HCT116 (cell line): ENCODE results near the gene SBNO2. TPM values are rescaled to one million over a fixed set of nuclear protein-coding genes. Genes with fewer than 3 reads are reported as not detected.

Experiments
- ATAC-seq: fragments of 200-7000 bp; cut with Tn5 transposase; 2 replicates; pipeline ENCODE4 v1.9.1; 2020; ENCODE audit warnings: mild to moderate bottlenecking, moderate library complexity
- BruUV-seq: library from RNA; stranded (reverse); fragments of 400-500 nt; replicated peaks from 2 replicates; lab custom pipeline; 2021; lab: Mats Ljungman, UMichigan
- CTCF ChIA-PET: fragments of 300-600 bp; sonication (Branson Sonifier 250); formaldehyde crosslinking; loops from one replicate; lab custom pipeline; 2021; ENCODE audit warnings: antibody characterized with exemption; lab: Charles Lee
- POLR2A ChIA-PET: fragments of 300-600, 350-600 bp; sonication (Branson Sonifier 250); formaldehyde crosslinking; loops from one replicate; lab custom pipeline; 2021; ENCODE audit warnings: antibody characterized with exemption; lab: Charles Lee
- RAD21 ChIA-PET, 2 experiments: fragments of 300-600 bp; sonication (Branson Sonifier 250); formaldehyde crosslinking; loops; one replicate each; lab custom pipeline; 2023; ENCODE audit warnings: low total read pairs in 2 of 2; ENCODE audit not compliant: uncharacterized antibody in 2 of 2, unreplicated experiment in 2 of 2, low non-redundant PET in 1 of 2; lab: Charles Lee
- DNase-seq: peaks from one replicate; pipeline ENCODE4 v3.0.0-alpha.2; 2010; ENCODE audit warnings: low read depth, low spot score
- H2AFZ ChIP-seq: fragments of 200-600 bp; shearing (Covaris generic), sonication (generic); 2 replicates; pipeline ENCODE4 v1.6.1; 2017; ENCODE audit warnings: low read depth, mixed run types, mixed read lengths, antibody characterized with exemption, low read length; ENCODE audit not compliant: poor library complexity, severe bottlenecking
- H3K27ac ChIP-seq: 2 replicates; pipeline ENCODE4 v1.5.1; 2012; ENCODE audit warnings: low read depth, low read length
- H3K27me3 ChIP-seq: fragments of 200-600 bp; sonication (generic); 2 replicates; pipeline ENCODE4 v1.6.1; 2016; ENCODE audit warnings: mixed run types, low read length, mixed read lengths; ENCODE audit not compliant: insufficient read depth
- H3K36me3 ChIP-seq, 2 experiments: fragments of 200-500 bp in 1 of 2; fragments of 200-600 bp in 1 of 2; sonication (Bioruptor generic) in 1 of 2; sonication (generic) in 1 of 2; 2 replicates each; pipeline versions ENCODE4 v1.5.1 to v1.6.1; 2014 to 2016; ENCODE audit warnings: low read length in 2 of 2, inconsistent platforms in 1 of 2, mixed read lengths in 1 of 2, mixed run types in 1 of 2; ENCODE audit not compliant: insufficient read depth in 2 of 2, control insufficient read depth in 1 of 2
- H3K4me1 ChIP-seq, 2 experiments: fragments of 200-600 bp in 1 of 2; sonication (generic) in 1 of 2; 2 replicates each; pipeline versions ENCODE4 v1.5.1 to v1.6.1; 2012 to 2017; ENCODE audit warnings: low read length in 2 of 2, inconsistent platforms in 1 of 2, mild to moderate bottlenecking in 1 of 2, mixed read lengths in 1 of 2, mixed run types in 1 of 2, moderate library complexity in 1 of 2; ENCODE audit not compliant: insufficient read depth in 2 of 2, control insufficient read depth in 1 of 2
- H3K4me2 ChIP-seq: fragments of 200-600 bp; sonication (generic); 2 replicates; pipeline ENCODE4 v1.6.1; 2017; ENCODE audit warnings: mixed run types, low read length, mixed read lengths
- H3K4me3 ChIP-seq, 2 experiments: fragments of 200-600 bp in 1 of 2; sonication (generic) in 1 of 2; replicated peaks in 1 of 2; 2 replicates each; pipeline ENCODE4 v1.5.1; 2011 to 2016; ENCODE audit warnings: low read length in 2 of 2, control low read depth in 1 of 2, low read depth in 1 of 2, mild to moderate bottlenecking in 1 of 2, mixed read lengths in 1 of 2, mixed run types in 1 of 2
- H3K79me2 ChIP-seq: fragments of 200-600 bp; sonication (generic); 2 replicates; pipeline ENCODE4 v1.6.1; 2017; ENCODE audit warnings: mild to moderate bottlenecking, mixed run types, low read length, moderate library complexity, mixed read lengths; ENCODE audit not compliant: insufficient read depth
- H3K9ac ChIP-seq: fragments of 200-600 bp; sonication (generic); 2 replicates; pipeline ENCODE4 v1.6.1; 2016; ENCODE audit warnings: low read length, mixed read lengths
- H3K9me2 ChIP-seq: fragments of 200-600 bp; sonication (generic), shearing (Covaris generic); 2 replicates; pipeline ENCODE4 v1.6.1; 2017; ENCODE audit warnings: mixed run types, mild to moderate bottlenecking, moderate library complexity; ENCODE audit not compliant: insufficient read depth
- H3K9me3 ChIP-seq, 2 experiments: fragments of 200-500 bp in 1 of 2; fragments of 200-600 bp in 1 of 2; sonication (Bioruptor generic) in 1 of 2; sonication (generic) in 1 of 2; 2 replicates each; pipeline ENCODE4 v1.6.1; 2014 to 2017; ENCODE audit warnings: low read length in 2 of 2, mixed read lengths in 2 of 2, inconsistent platforms in 1 of 2, low read depth in 1 of 2, mild to moderate bottlenecking in 1 of 2, mixed run types in 1 of 2, moderate library complexity in 1 of 2; ENCODE audit not compliant: control insufficient read depth in 1 of 2, insufficient read depth in 1 of 2
- H4K20me1 ChIP-seq: fragments of 200-600 bp; sonication (generic), shearing (Covaris generic); 2 replicates; pipeline ENCODE4 v1.6.1; 2017; ENCODE audit warnings: mixed run types, mild to moderate bottlenecking, moderate library complexity; ENCODE audit not compliant: insufficient read depth
- CBX3 ChIP-seq: IDR thresholded peaks from 2 replicates; pipeline ENCODE4 v1.6.1; 2012; ENCODE audit warnings: low read depth
- CTCF ChIP-seq, 3 experiments: fragments of 200-600 bp in 1 of 3; sonication (generic) in 1 of 3; IDR thresholded peaks in 2 of 3; conservative IDR thresholded peaks in 1 of 3; 2 replicates each; pipeline ENCODE4 v1.5.1; 2012 to 2017; ENCODE audit warnings: low read depth in 2 of 3, low read length in 2 of 3, antibody characterized with exemption in 1 of 3, borderline replicate concordance in 1 of 3, control low read depth in 1 of 3, mild to moderate bottlenecking in 1 of 3, mixed read lengths in 1 of 3, mixed run types in 1 of 3, moderate library complexity in 1 of 3; ENCODE audit not compliant: insufficient read depth in 1 of 3
- EGR1 ChIP-seq: IDR thresholded peaks from 2 replicates; pipeline ENCODE4 v1.6.1; 2012; ENCODE audit warnings: low read depth
- ELF1 ChIP-seq: IDR thresholded peaks from 2 replicates; pipeline ENCODE4 v1.6.1; 2012; ENCODE audit warnings: low read depth, borderline replicate concordance
- EZH2phosphoT487 ChIP-seq: fragments of 200-600 bp; IDR thresholded peaks from 2 replicates; pipeline ENCODE4 v1.6.1; 2018; ENCODE audit warnings: antibody characterized with exemption, borderline replicate concordance
- FOSL1 ChIP-seq: IDR thresholded peaks from 2 replicates; pipeline ENCODE4 v1.6.1; 2012; ENCODE audit warnings: low read depth
- JUND ChIP-seq: IDR thresholded peaks from 2 replicates; pipeline ENCODE4 v1.6.1; 2012
- POLR2AphosphoS5 ChIP-seq: IDR thresholded peaks from 2 replicates; pipeline ENCODE4 v1.6.1; 2011; ENCODE audit warnings: mild to moderate bottlenecking, low read depth, low read length, moderate library complexity
- RAD21 ChIP-seq: IDR thresholded peaks from 2 replicates; pipeline ENCODE4 v1.6.1; 2012; ENCODE audit warnings: low read depth, mild to moderate bottlenecking
- REST ChIP-seq: IDR thresholded peaks from 2 replicates; pipeline ENCODE4 v1.6.1; 2012; ENCODE audit warnings: low read depth
- SIN3A ChIP-seq: IDR thresholded peaks from 2 replicates; pipeline ENCODE4 v1.6.1; 2012; ENCODE audit warnings: low read depth
- SRF ChIP-seq: IDR thresholded peaks from 2 replicates; pipeline ENCODE4 v1.6.1; 2012; ENCODE audit warnings: low read depth
- TCF7L2 ChIP-seq: IDR thresholded peaks from 2 replicates; pipeline ENCODE4 v1.7.0; 2011; ENCODE audit warnings: borderline replicate concordance, inconsistent platforms; ENCODE audit not compliant: insufficient read depth, insufficient read length; ENCODE audit errors: extremely low read depth
- YY1 ChIP-seq: IDR thresholded peaks from 2 replicates; pipeline ENCODE4 v1.6.1; 2011; ENCODE audit warnings: low read length, low read depth, moderate library complexity, mild to moderate bottlenecking; ENCODE audit not compliant: insufficient replicate concordance; ENCODE audit errors: extremely low read depth
- ZBTB33 ChIP-seq: IDR thresholded peaks from 2 replicates; pipeline ENCODE4 v1.6.1; 2011; ENCODE audit warnings: mild to moderate bottlenecking, low read length, moderate library complexity; ENCODE audit not compliant: insufficient replicate concordance; ENCODE audit errors: extremely low read depth
- ZNF274 ChIP-seq: fragments of 200-500 bp; sonication (Bioruptor generic); IDR thresholded peaks from 2 replicates; pipeline ENCODE4 v1.6.1; 2014; ENCODE audit warnings: mild to moderate bottlenecking, low read depth, low read length, inconsistent platforms
- intact Hi-C: fragments of 100-400 bp; cut with micrococcal nuclease; formaldehyde crosslinking; loops from 2 replicates; pipeline ENCODE4 v1.10.0; 2022
- total RNA-seq: library from RNA; stranded (reverse); gene quantifications from one replicate; pipeline ENCODE4 v1.2.1, GENCODE V29; 2021; ENCODE audit not compliant: unreplicated experiment

Gene SBNO2
- total RNA-seq, 1 experiment from 2014 or later = 66.4 TPM

GRCh38 chr19:1121395-1121794 lies 52.7 kb downstream of the SBNO2 start:
- ATAC-seq (no peak), DNase-seq (no peak)
- intact Hi-C loops = no loop called here
- no peak overlapping the region for H3K27ac ChIP-seq
- H3K4me1 ChIP-seq = peaks cover 0 to 8% of the 10 kb centered on the region in 2 experiments; a peak in 2 of 4 replicates
- no peaks in the 10 kb centered on the region for H3K9me3 ChIP-seq
- ChIA-PET CTCF (no interaction called here), POLR2A (no interaction called here), RAD21 (no interaction called here)
- H3K9ac ChIP-seq = no peak overlapping the region
- no peak overlapping the region for H3K4me2 ChIP-seq
- H3K4me3 ChIP-seq = no peak overlapping the region
- 0 out of 2 replicates have a peak, but pooled peaks cover 4% of the 10 kb centered on the region for H3K79me2 ChIP-seq
- no peaks in the 10 kb centered on the region for H3K27me3 ChIP-seq
- TF ChIP-seq YY1 = no peak
- no peak for TF ChIP-seq SIN3A
- no peak for TF ChIP-seq TCF7L2
- TF ChIP-seq REST = no peak
- no peak for TF ChIP-seq CBX3
- no peak for TF ChIP-seq SRF
- TF ChIP-seq ZBTB33 = no peak
- TF ChIP-seq ELF1 = no peak
- no peak for TF ChIP-seq POLR2AphosphoS5
- TF ChIP-seq JUND = no peak
- no peak for TF ChIP-seq CTCF (IDR thresholded peaks at IDR 0.05 in 2 of 3, conservative IDR thresholded peaks at IDR 0.05 in 1 of 3; ENCODE audit: borderline replicate concordance in 1 of 3, insufficient read depth in 1 of 3, low read depth in 2 of 3, low read length in 2 of 3)
- no peak for TF ChIP-seq EGR1
- TF ChIP-seq EZH2phosphoT487 = no peak
- TF ChIP-seq RAD21 = no peak
- no peak for TF ChIP-seq ZNF274
- TF ChIP-seq FOSL1 = no peak
- no peak overlapping the region for H2AFZ ChIP-seq
- no peaks in the 10 kb centered on the region for H4K20me1 ChIP-seq
- no peaks in the 10 kb centered on the region for H3K9me2 ChIP-seq
- H3K36me3 ChIP-seq = peaks cover 15 to 48% of the 10 kb centered on the region in 2 experiments; a peak in 3 of 4 replicates
- TSS peak; percentile 28 for BruUV-seq
